OCI-LY1 (cell line): Measurements from ENCODE around the gene MCUR1.

Experiments
- EZH2 ChIP-seq: fragments of 200-600 bp; sonication (generic), shearing (Covaris generic); IDR thresholded peaks from 2 replicates; pipeline ENCODE4 v1.8.0; 2017; ENCODE audit warnings: borderline replicate concordance, mixed run types, mild to moderate bottlenecking, antibody characterized with exemption, low read length, moderate library complexity, mixed read lengths
- TF ChIP-seq, protein P1 (sequence below): fragments of 200-600 bp; sonication (generic), shearing (Covaris generic); IDR thresholded peaks from 2 replicates; pipeline ENCODE4 v1.5.1; 2017; ENCODE audit warnings: mild to moderate bottlenecking, antibody characterized with exemption, low read length, moderate library complexity, mixed read lengths

DNA sequence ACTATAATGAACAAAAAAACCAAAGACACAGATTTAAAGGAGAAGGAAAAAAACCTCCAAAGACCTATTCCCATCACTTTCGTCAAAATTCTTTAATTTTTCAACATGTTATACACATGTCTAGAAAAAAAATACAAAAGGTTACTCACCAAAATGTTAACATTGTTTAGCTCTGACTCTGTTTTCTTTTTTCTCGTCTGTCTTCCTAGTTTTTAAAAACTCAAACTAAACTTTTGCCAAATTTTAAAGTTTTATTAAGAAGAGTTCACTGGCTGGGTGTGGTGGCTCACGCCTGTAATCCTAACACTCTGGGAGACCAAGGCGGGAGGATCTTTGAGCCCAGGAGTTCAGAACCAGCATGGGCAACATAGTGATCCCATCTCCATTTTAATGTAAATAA, 10.8 kb downstream of the MCUR1 start:
- TF ChIP-seq, protein P1, sequence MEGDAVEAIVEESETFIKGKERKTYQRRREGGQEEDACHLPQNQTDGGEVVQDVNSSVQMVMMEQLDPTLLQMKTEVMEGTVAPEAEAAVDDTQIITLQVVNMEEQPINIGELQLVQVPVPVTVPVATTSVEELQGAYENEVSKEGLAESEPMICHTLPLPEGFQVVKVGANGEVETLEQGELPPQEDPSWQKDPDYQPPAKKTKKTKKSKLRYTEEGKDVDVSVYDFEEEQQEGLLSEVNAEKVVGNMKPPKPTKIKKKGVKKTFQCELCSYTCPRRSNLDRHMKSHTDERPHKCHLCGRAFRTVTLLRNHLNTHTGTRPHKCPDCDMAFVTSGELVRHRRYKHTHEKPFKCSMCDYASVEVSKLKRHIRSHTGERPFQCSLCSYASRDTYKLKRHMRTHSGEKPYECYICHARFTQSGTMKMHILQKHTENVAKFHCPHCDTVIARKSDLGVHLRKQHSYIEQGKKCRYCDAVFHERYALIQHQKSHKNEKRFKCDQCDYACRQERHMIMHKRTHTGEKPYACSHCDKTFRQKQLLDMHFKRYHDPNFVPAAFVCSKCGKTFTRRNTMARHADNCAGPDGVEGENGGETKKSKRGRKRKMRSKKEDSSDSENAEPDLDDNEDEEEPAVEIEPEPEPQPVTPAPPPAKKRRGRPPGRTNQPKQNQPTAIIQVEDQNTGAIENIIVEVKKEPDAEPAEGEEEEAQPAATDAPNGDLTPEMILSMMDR, result no peak
- TF ChIP-seq EZH2, result no peak
